GM18505 (cell line): ENCODE data around the gene KTN1.

Experiments
- ATAC-seq: cut with Tn5 transposase; IDR thresholded peaks from one replicate; pipeline ENCODE4 v1.9.1; 2021; ENCODE audit not compliant: unreplicated experiment
- POLR2A ChIP-seq: IDR thresholded peaks from 4 replicates; pipeline ENCODE4 v1.6.1; 2011; ENCODE audit warnings: borderline replicate concordance; ENCODE audit not compliant: insufficient read depth, insufficient read length; ENCODE audit errors: extremely low read depth

KTN1 gene

GRCh38 chr14:55604488-55604887, 24.5 kb downstream of the KTN1 start:
- no peak for ATAC-seq
- TF ChIP-seq POLR2A, result no peak

DNA sequence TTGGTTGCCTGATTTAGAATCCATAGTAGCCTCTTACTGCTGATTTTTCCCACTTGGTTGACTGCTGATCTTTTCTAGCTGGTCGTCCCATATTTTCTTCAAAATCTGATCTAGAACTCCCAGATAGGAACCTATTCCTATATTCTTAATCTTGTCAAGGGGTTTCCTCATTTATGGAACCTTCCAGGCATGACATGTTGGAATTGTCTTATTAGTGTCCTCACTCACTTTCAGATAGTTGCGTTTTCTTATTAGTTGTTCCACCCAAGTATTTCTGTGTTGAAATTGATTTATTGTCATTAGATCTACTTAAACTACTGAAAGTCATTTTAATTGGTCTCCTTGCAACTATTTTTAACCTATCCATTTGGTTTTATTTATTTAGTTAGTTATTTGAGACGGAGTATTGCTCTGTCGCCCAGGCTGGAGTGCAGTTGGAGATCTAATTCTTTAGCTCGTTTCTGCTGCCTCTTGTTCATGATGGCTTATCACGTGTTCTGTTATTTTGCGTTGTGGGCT, 25.0 kb downstream of the KTN1 start:
- ATAC-seq, result no peak
- no peak for TF ChIP-seq POLR2A

DNA sequence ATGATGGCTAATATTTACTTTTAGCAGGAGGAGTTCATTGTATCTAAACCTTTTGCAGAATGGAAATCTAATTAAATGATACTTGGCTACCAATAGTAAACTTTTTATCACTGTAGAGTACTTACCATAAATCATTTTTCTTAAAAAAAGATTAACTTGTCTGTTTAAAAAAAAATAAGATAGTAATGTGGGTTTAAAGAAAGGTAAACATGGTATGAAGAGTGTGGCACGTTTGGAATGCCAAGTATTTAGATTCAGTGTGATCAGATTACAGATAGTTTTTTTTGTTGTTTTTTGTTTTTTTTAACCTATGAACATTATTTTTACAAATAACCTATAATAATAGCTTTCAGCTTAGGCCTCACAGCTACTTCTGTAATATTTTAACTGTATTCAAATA, 25.8 kb downstream of the KTN1 start:
- TF ChIP-seq POLR2A, result no peak
- no peak for ATAC-seq

GRCh38 chr14:55607386-55607785, 27.4 kb downstream of the KTN1 start:
- ATAC-seq, result no peak

DNA sequence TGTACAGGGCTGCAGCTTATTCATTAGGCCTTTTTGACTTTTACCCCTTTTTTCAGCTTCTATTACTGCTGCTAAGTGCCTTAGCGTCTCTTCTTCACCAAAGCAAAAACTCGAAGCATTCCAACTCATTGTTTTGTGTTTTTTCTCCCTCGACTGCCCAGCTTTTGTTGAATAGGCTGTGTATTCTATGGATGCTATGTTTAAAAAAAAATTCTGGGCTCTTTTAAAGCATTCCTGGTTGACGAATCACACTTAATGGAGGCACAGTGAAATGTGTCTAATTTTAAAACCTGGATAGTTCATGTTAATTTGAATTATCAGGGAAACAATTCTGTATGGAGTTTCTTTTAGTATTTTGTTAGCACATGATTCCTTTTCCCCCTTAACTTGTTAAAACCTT, 29.7 kb downstream of the KTN1 start:
- TF ChIP-seq POLR2A, result no peak
- no peak for ATAC-seq

More at GRCh38 chr14:55607386-55607785, 27.4 kb downstream of the KTN1 start:
- no peak for TF ChIP-seq POLR2A

GRCh38 chr14:55610713-55611370, 30.8 kb downstream of the KTN1 start:
- ATAC-seq, result no peak
- TF ChIP-seq POLR2A, result no peak

- no peak for ATAC-seq
- no peak for TF ChIP-seq POLR2A
Observed at GRCh38 chr14:55611859-55612258, 31.9 kb downstream of the KTN1 start.

GRCh38 chr14:55614304-55614703, 34.3 kb downstream of the KTN1 start:
- TF ChIP-seq POLR2A, result no peak
- no peak for ATAC-seq

- no peak for ATAC-seq
- TF ChIP-seq POLR2A, result no peak
Observed at GRCh38 chr14:55620277-55620676, 40.3 kb downstream of the KTN1 start.

DNA sequence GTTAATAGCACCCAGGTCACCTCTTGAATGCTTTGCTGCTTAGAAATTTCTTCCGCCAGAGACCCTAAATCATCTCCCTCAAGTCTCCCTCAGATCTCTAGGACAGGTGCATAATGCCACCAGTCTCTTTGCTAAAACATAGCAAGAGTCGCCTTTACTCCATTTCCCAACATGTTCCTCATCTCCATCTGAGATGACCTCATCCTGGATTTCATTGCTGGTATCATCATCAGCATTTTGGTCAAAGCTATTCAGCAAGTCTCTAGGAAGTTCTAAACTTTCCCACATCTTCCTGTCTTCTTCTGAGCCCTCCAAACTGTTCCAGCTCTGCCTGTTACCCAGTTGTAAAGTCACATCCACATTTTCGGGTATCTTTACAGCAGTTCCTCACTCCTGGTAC, 41.0 kb downstream of the KTN1 start:
- ATAC-seq, result no peak
- TF ChIP-seq POLR2A, result no peak

- no peak for TF ChIP-seq POLR2A
- no peak for ATAC-seq
Observed at GRCh38 chr14:55621391-55621790, 41.4 kb downstream of the KTN1 start.

DNA sequence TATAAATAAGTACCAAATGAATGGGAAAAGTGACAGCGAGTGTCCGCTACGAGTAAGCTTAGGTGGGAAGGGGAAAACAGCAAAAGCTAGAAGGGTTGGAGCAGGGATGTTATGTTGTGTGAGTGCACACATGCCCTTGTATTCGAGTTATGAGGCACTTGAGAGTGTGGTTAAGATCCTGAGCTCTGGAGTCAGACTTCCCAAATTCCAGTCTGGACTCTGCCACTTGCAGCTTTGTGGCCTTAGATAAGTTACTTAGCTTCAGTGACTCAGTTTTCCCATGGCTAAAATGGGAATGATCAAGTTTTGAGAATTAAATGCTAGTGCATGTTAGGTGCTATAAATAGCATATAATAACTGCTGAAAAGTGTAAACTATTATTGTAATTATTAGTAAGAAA, 44.9 kb downstream of the KTN1 start:
- TF ChIP-seq POLR2A, result no peak
- no peak for ATAC-seq

GRCh38 chr14:55625481-55625880, 45.5 kb downstream of the KTN1 start:
- no peak for ATAC-seq
- TF ChIP-seq POLR2A, result no peak

DNA sequence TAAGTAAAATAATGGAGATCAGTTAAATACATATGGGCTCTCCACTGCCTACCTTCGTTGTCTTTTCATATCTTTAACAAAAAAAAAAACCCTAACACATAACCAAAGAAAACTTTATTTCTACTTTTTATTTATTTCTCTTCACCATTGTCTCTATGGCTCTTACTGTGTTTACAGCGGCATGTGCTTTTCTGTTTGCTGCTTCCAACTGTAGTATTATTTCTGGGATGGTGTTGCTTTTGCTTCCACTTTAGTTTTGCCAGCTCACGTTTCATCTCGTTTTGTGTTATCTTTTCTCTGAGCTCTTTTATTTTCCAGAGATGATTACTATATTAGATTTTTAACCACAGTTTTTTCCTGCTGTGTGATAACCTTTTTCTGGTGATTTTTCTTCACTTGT, 46.1 kb downstream of the KTN1 start:
- no peak for ATAC-seq
- no peak for TF ChIP-seq POLR2A

DNA sequence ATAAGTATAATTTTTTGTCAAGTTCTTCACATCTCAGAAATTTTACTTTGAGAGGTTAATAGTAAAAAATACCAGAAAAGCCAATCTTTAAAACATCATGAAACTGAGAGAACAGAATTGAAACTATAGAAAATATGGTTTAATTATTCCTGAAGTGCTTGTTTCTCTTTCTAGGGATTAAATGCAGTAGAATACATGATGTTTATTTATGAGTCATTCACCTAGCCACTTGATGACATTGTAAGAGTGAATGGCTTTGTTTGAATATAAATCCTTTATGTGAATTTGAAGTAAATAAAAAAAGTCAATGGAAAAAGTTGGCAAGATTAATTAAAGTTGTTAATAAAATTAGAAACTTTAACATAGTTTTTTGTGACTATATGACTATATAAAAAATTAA, 48.4 kb downstream of the KTN1 start:
- TF ChIP-seq POLR2A, result no peak

More for the DNA sequence above, 48.4 kb downstream of the KTN1 start:
- no peak for ATAC-seq
